ENCODE measurements around the gene ADAM19.

- 0 out of 2 replicates have a peak, but pooled peaks have one; percentile 6 for TF ChIP-seq CTCF (conservative IDR thresholded peaks at IDR 0.05; ENCODE audit: low read length)
- no peak for TF ChIP-seq EZH2phosphoT487 (IDR thresholded peaks at IDR 0.05; ENCODE audit: borderline replicate concordance, low read depth, low read length)
Observed at GRCh38 chr5:157575381-157576020, at the start of gene ADAM19.
